Measurements from ENCODE around the gene ACTN3.

GRCh38 chr11:66561178-66561974, 14.7 kb downstream of the ACTN3 start:
- no peak for TF ChIP-seq CTCF (conservative IDR thresholded peaks at IDR 0.05; ENCODE audit: low read length)
- no peak for TF ChIP-seq EZH2phosphoT487 (IDR thresholded peaks at IDR 0.05; ENCODE audit: borderline replicate concordance)
